MV-4-11 (cell line): ENCODE results near the gene GRID1.
A peak's percentile ranks its signal among the peaks of the same experiment; 100 is the strongest.

Experiments used
- DNase-seq: peaks from one replicate; lab custom pipeline; 2025; lab: John Stamatoyannopoulos, UW

The GRID1 gene

GRCh38 chr10:85615556-85615955, 751.0 kb downstream of the GRID1 start:
- no peak for DNase-seq

- DNase-seq = no peak
Observed at GRCh38 chr10:85614981-85615380, 751.6 kb downstream of the GRID1 start.

- peak; percentile 17 for DNase-seq
Observed at GRCh38 chr10:85614566-85614965, 752.0 kb downstream of the GRID1 start.

GRCh38 chr10:85613391-85613790, 753.2 kb downstream of the GRID1 start:
- DNase-seq = no peak

GRCh38 chr10:85612833-85613232, 753.8 kb downstream of the GRID1 start:
- DNase-seq = no peak

- DNase-seq = peak; percentile 58
Observed at GRCh38 chr10:85612378-85612775, 754.2 kb downstream of the GRID1 start.

GRCh38 chr10:85611746-85612377, 754.7 kb downstream of the GRID1 start:
- DNase-seq = no peak

GRCh38 chr10:85611093-85611740, 755.4 kb downstream of the GRID1 start:
- no peak for DNase-seq

- DNase-seq = no peak
Observed at GRCh38 chr10:85610381-85611092, 756.1 kb downstream of the GRID1 start.

- DNase-seq = no peak
Observed at GRCh38 chr10:85609509-85609908, 757.1 kb downstream of the GRID1 start.

- no peak for DNase-seq
Observed at GRCh38 chr10:85608706-85609105, 757.9 kb downstream of the GRID1 start.

GRCh38 chr10:85607043-85607695, 759.4 kb downstream of the GRID1 start:
- no peak for DNase-seq

- no peak for DNase-seq
Observed at GRCh38 chr10:85606401-85606800, 760.2 kb downstream of the GRID1 start.

GRCh38 chr10:85604884-85605283, 761.7 kb downstream of the GRID1 start:
- no peak for DNase-seq

GRCh38 chr10:85604136-85604725, 762.4 kb downstream of the GRID1 start:
- no peak for DNase-seq

- DNase-seq = no peak
Observed at GRCh38 chr10:85603151-85603940, 763.2 kb downstream of the GRID1 start.

GRCh38 chr10:85602713-85603112, 763.9 kb downstream of the GRID1 start:
- DNase-seq = no peak

- DNase-seq = no peak
Observed at GRCh38 chr10:85602306-85602705, 764.3 kb downstream of the GRID1 start.

GRCh38 chr10:85601526-85601925, 765.1 kb downstream of the GRID1 start:
- DNase-seq = no peak

- DNase-seq = no peak
Observed at GRCh38 chr10:85600744-85601081, 765.9 kb downstream of the GRID1 start.

GRCh38 chr10:85600026-85600743, 766.4 kb downstream of the GRID1 start:
- DNase-seq = no peak
